HEK293 (cell line): Measurements from ENCODE around the gene GUCY1A2.

Source experiments
- BCL11A ChIP-seq: fragments of 450-650 bp; formaldehyde crosslinking; IDR thresholded peaks from 2 replicates; pipeline ENCODE4 v1.5.1; 2016; ENCODE audit warnings: low read depth, missing biosample characterization, missing genetic modification characterization
- GLI4 ChIP-seq: fragments of 450-650 bp; formaldehyde crosslinking; IDR thresholded peaks from 2 replicates; pipeline ENCODE4 v1.5.1; 2016; ENCODE audit warnings: missing biosample characterization, missing genetic modification characterization
- PRDM10 ChIP-seq: fragments of 450-650 bp; formaldehyde crosslinking; IDR thresholded peaks from 2 replicates; pipeline ENCODE4 v1.5.1; 2016; ENCODE audit warnings: missing biosample characterization, missing genetic modification characterization
- ZNF48 ChIP-seq: fragments of 450-650 bp; formaldehyde crosslinking; IDR thresholded peaks from 2 replicates; pipeline ENCODE4 v1.5.1; 2016; ENCODE audit warnings: missing biosample characterization, missing genetic modification characterization
- TF ChIP-seq, protein P1 (sequence below): fragments of 450-650 bp; formaldehyde crosslinking; IDR thresholded peaks from 2 replicates; pipeline ENCODE4 v1.5.1; 2016; ENCODE audit warnings: missing biosample characterization, missing genetic modification characterization

GRCh38 chr11:106842134-106842533 lies 176.1 kb downstream of the GUCY1A2 start:
- TF ChIP-seq PRDM10 (tag by site-specific recombination), result no peak
- no peak for TF ChIP-seq BCL11A (tag by site-specific recombination)
- TF ChIP-seq, protein P1, sequence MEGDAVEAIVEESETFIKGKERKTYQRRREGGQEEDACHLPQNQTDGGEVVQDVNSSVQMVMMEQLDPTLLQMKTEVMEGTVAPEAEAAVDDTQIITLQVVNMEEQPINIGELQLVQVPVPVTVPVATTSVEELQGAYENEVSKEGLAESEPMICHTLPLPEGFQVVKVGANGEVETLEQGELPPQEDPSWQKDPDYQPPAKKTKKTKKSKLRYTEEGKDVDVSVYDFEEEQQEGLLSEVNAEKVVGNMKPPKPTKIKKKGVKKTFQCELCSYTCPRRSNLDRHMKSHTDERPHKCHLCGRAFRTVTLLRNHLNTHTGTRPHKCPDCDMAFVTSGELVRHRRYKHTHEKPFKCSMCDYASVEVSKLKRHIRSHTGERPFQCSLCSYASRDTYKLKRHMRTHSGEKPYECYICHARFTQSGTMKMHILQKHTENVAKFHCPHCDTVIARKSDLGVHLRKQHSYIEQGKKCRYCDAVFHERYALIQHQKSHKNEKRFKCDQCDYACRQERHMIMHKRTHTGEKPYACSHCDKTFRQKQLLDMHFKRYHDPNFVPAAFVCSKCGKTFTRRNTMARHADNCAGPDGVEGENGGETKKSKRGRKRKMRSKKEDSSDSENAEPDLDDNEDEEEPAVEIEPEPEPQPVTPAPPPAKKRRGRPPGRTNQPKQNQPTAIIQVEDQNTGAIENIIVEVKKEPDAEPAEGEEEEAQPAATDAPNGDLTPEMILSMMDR, result no peak
- TF ChIP-seq ZNF48 (tag by site-specific recombination), result no peak
- TF ChIP-seq GLI4, result no peak
